K562 (cell line): ENCODE measurements around the gene TNFRSF19. TPM values are rescaled to one million over a fixed set of nuclear protein-coding genes. Genes with fewer than 3 reads are reported as not detected.

ENCODE experiments used
- ATAC-seq: fragments of 200-7000 bp; cut with Tn5 transposase; 3 replicates; pipeline ENCODE4 v1.9.1; 2020; ENCODE audit warnings: moderate library complexity
- BruUV-seq: library from RNA; stranded (reverse); fragments of 400-500 nt; replicated peaks from 2 replicates; lab custom pipeline; 2021; lab: Mats Ljungman, UMichigan
- CTCF ChIA-PET: fragments of 300-600 bp; formaldehyde crosslinking; extraction: SDS; loops from one replicate; lab custom pipeline; 2021; ENCODE audit warnings: low intra/inter-chr PET ratio; lab: Yijun Ruan, JAX
- POLR2A ChIA-PET: fragments of 300-600, 350-650 bp; sonication (Branson Sonifier 250); formaldehyde crosslinking; extraction: SDS; loops from one replicate; lab custom pipeline; 2021; ENCODE audit warnings: antibody characterized with exemption, inconsistent platforms; lab: Yijun Ruan, JAX
- DNase-seq, 4 experiments: peaks; one replicate each; pipeline versions ENCODE4 v3.0.0 to v3.0.0-alpha.2; 2011 to 2018; ENCODE audit warnings: low spot score in 3 of 4, mixed read lengths in 3 of 4; ENCODE audit errors: extremely low read depth in 1 of 4
- FAIRE-seq: peaks from 2 replicates; lab custom pipeline; 2011; peaks lifted over from hg19 to GRCh38; lab: Jason Lieb, UNC
- H2AFZ ChIP-seq: 2 replicates; pipeline ENCODE4 v1.6.0; 2011; ENCODE audit warnings: low read depth, low read length, control low read depth, inconsistent platforms
- H3K27ac ChIP-seq: fragments of 200-600 bp; 3 replicates; pipeline ENCODE4 v1.8.0; 2011; ENCODE audit warnings: low read depth, mild to moderate bottlenecking, control low read depth, inconsistent platforms, low read length, moderate library complexity, mixed read lengths; ENCODE audit errors: extremely low read depth
- H3K27me3 ChIP-seq, 2 experiments: fragments of 300-600 bp in 1 of 2; 2 replicates in 1 of 2; 3 replicates in 1 of 2; pipeline versions ENCODE4 v1.6.0 to v1.8.0; 2011; ENCODE audit warnings: inconsistent platforms in 2 of 2, low read length in 2 of 2, mild to moderate bottlenecking in 1 of 2, mixed read lengths in 1 of 2, moderate library complexity in 1 of 2; ENCODE audit not compliant: control insufficient read depth in 2 of 2, insufficient read depth in 2 of 2
- H3K36me3 ChIP-seq: fragments of 300-600 bp; 3 replicates; pipeline ENCODE4 v1.8.0; 2011; ENCODE audit warnings: mild to moderate bottlenecking, low read length, inconsistent platforms; ENCODE audit not compliant: control insufficient read depth, insufficient read depth
- H3K4me1 ChIP-seq, 2 experiments: fragments of 200-600 bp in 1 of 2; replicated peaks in 1 of 2; 2 replicates in 1 of 2; 3 replicates in 1 of 2; pipeline versions ENCODE4 v1.5.1 to v1.8.0; 2011; ENCODE audit warnings: inconsistent platforms in 2 of 2, low read length in 2 of 2, mild to moderate bottlenecking in 1 of 2, mixed read lengths in 1 of 2, moderate library complexity in 1 of 2; ENCODE audit not compliant: control insufficient read depth in 2 of 2, insufficient read depth in 2 of 2
- H3K4me2 ChIP-seq: 2 replicates; pipeline ENCODE4 v1.6.1; 2011; ENCODE audit warnings: low read length, control low read depth, inconsistent platforms, mixed read lengths; ENCODE audit not compliant: insufficient read depth
- H3K4me3 ChIP-seq: fragments of 200-600 bp; sonication (generic), shearing (Covaris generic); 2 replicates; pipeline ENCODE4 v1.5.1; 2016; ENCODE audit warnings: control low read depth, inconsistent platforms
- H3K79me2 ChIP-seq: fragments of 200-600 bp; 3 replicates; pipeline ENCODE4 v1.8.0; 2011; ENCODE audit warnings: low read length, inconsistent platforms; ENCODE audit not compliant: control insufficient read depth, insufficient read depth
- H3K9ac ChIP-seq, 2 experiments: 2 replicates each; pipeline versions ENCODE4 v1.6.0 to v1.6.1; 2011; ENCODE audit warnings: low read depth in 2 of 2, low read length in 2 of 2, control low read depth in 1 of 2, inconsistent platforms in 1 of 2, mild to moderate bottlenecking in 1 of 2, mixed read lengths in 1 of 2; ENCODE audit not compliant: insufficient read depth in 1 of 2
- H3K9me1 ChIP-seq: one replicate; pipeline ENCODE4 v1.6.0; 2011; ENCODE audit warnings: inconsistent platforms, mild to moderate bottlenecking, low read length, moderate library complexity; ENCODE audit not compliant: control insufficient read depth, insufficient read depth
- H3K9me3 ChIP-seq: replicated peaks from 2 replicates; pipeline ENCODE4 v1.5.1; 2011; ENCODE audit warnings: low read depth, low read length, inconsistent platforms; ENCODE audit not compliant: control insufficient read depth, insufficient read depth
- H4K20me1 ChIP-seq: replicated peaks from 2 replicates; pipeline ENCODE4 v1.6.1; 2011; ENCODE audit warnings: low read length, inconsistent platforms, mixed read lengths; ENCODE audit not compliant: control insufficient read depth, insufficient read depth
- CBX2 ChIP-seq: fragments of 200-600 bp; sonication (generic); IDR thresholded peaks from one replicate; pipeline ENCODE4 v1.6.1; 2012; ENCODE audit warnings: mild to moderate bottlenecking, low read length, inconsistent platforms; ENCODE audit not compliant: insufficient read depth, poor library complexity, severe bottlenecking
- E2F1 ChIP-seq: sonication (generic); formaldehyde crosslinking; IDR thresholded peaks from 2 replicates; pipeline ENCODE4 v1.8.1; 2023; ENCODE audit warnings: mild to moderate bottlenecking, missing genetic modification reagents, moderate library complexity
- NR1H2 ChIP-seq: sonication (generic); formaldehyde crosslinking; IDR thresholded peaks from 2 replicates; pipeline ENCODE4 v1.4.0; 2020; ENCODE audit warnings: mild to moderate bottlenecking, missing genetic modification reagents
- SMAD4 ChIP-seq: fragments of 250-450 bp; sonication (Bioruptor Pico); conservative IDR thresholded peaks from 2 replicates; pipeline ENCODE4 v1.8.0; 2021; ENCODE audit warnings: inconsistent platforms, mild to moderate bottlenecking, moderate library complexity
- ZBTB43 ChIP-seq: sonication (generic); formaldehyde crosslinking; IDR thresholded peaks from 2 replicates; pipeline ENCODE4 v1.8.0; 2023; ENCODE audit warnings: mild to moderate bottlenecking, missing genetic modification reagents
- ZNF512 ChIP-seq: IDR thresholded peaks from 2 replicates; pipeline ENCODE4 v1.6.1; 2016; ENCODE audit warnings: missing genetic modification characterization, missing compliant biosample characterization
- WGBS: fragments of 100-300 bp; shearing (Covaris generic); methylation state at CpG from one replicate; pipeline ENCODE4 v1.1.6; 2016; ENCODE audit warnings: low coverage, mixed read lengths; ENCODE audit not compliant: insufficient coverage; ENCODE audit errors: missing lambda C conversion rate; 5-methylcytosine and 5-hydroxymethylcytosine counted together
- in situ Hi-C: fragments of 300-500 bp; cut with MboI; formaldehyde crosslinking; loops from 4 replicates; pipeline ENCODE4 v1.15.0; 2018; ENCODE audit warnings: inconsistent platforms, mixed read lengths
- intact Hi-C: fragments of 100-400 bp; cut with micrococcal nuclease; formaldehyde crosslinking; loops from 2 replicates; pipeline ENCODE4 v1.14.2; 2022
- polyA plus RNA-seq, 8 experiments: library from polyadenylated mRNA; depleted of rRNA in 4 of 8; stranded (reverse) in 5 of 8; unstranded in 3 of 8; fragments of >200 nt; fragmentation: Nextera tagmentation in 2 of 8; fragmentation: Illumina TruSeq in 1 of 8; extraction: Ambion mirVana in 2 of 8; extraction: Trizol in 1 of 8; gene quantifications; 2 replicates each; pipeline versions ENCODE4 v1.2.1 to v1.2.3, GENCODE V29; 2011 to 2014; ENCODE audit warnings: inconsistent platforms in 1 of 8, missing spikeins in 1 of 8
- total RNA-seq, 7 experiments: library from RNA; depleted of rRNA in 6 of 7; stranded (reverse); fragments of >200 nt in 6 of 7; fragmentation: Illumina TruSeq in 2 of 7; extraction: Trizol in 2 of 7; gene quantifications; 2 replicates each; pipeline versions ENCODE4 v1.2.1 to v1.2.3, GENCODE V29; 2011 to 2021; ENCODE audit warnings: low replicate concordance in 1 of 7
- TF ChIP-seq, protein P1 (sequence below): fragments of 250-450 bp; sonication (Bioruptor Pico); IDR thresholded peaks from 2 replicates; pipeline ENCODE4 v1.6.1; 2021; ENCODE audit warnings: mild to moderate bottlenecking
- TF ChIP-seq, protein P2 (sequence below): sonication (generic); formaldehyde crosslinking; IDR thresholded peaks from 2 replicates; pipeline ENCODE4 v1.8.1; 2022; ENCODE audit warnings: missing genetic modification reagents

Gene TNFRSF19
- total and polyA plus RNA-seq, 9 of the 15 experiments (the other 6 are each of a cell fraction or from before 2014, with no cell fraction given), result 0.01 to 0.07 TPM; not detected in 7

GRCh38 chr13:23695196-23695595 is 125.0 kb downstream of the TNFRSF19 start:
- H3K79me2 ChIP-seq, result no peaks in the 10 kb centered on the region
- 0% methylated on average over 3 of the region's 28 CpGs for WGBS
- no peak overlapping the region for H3K27ac ChIP-seq
- DNase-seq, result no peak
- no peak for FAIRE-seq
- H3K9ac ChIP-seq, result no peak overlapping the region
- no TSS peak for BruUV-seq
- ChIA-PET POLR2A (interaction anchor here (0.6 kb wide), 1 partner anchor 56 kb away, joined by 3 read pairs; no protein-coding TSS in a partner anchor), CTCF (no interaction called here)
- peaks cover 3 to 25% of the 10 kb centered on the region in 2 experiments; a peak in 4 of 5 replicates for H3K27me3 ChIP-seq
- no peaks in the 10 kb centered on the region for H3K9me3 ChIP-seq
- H3K4me3 ChIP-seq, result no peak overlapping the region
- in situ Hi-C loops, result no loop called here
- no peaks in the 10 kb centered on the region for H3K36me3 ChIP-seq
- no peak overlapping the region for H2AFZ ChIP-seq
- no peaks in the 10 kb centered on the region for H3K9me1 ChIP-seq
- peaks cover 0 to 9% of the 10 kb centered on the region in 2 experiments; a peak in 2 of 5 replicates for H3K4me1 ChIP-seq
- intact Hi-C loops, result no loop called here
- H4K20me1 ChIP-seq, result no peaks in the 10 kb centered on the region
- no peak for ATAC-seq
- H3K4me2 ChIP-seq, result no peak overlapping the region
- TF ChIP-seq SMAD4 (CRISPR knock-in tag) (no peak), ZBTB43 (CRISPR knock-in tag) (no peak), E2F1 (CRISPR knock-in tag) (no peak), CBX2 (no peak), NR1H2 (CRISPR knock-in tag) (no peak), ZNF512 (tag) (no peak)
- TF ChIP-seq, protein P1, sequence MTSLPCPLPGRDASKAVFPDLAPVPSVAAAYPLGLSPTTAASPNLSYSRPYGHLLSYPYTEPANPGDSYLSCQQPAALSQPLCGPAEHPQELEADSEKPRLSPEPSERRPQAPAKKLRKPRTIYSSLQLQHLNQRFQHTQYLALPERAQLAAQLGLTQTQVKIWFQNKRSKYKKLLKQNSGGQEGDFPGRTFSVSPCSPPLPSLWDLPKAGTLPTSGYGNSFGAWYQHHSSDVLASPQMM (CRISPR knock-in tag), result no peak
- TF ChIP-seq, protein P2, sequence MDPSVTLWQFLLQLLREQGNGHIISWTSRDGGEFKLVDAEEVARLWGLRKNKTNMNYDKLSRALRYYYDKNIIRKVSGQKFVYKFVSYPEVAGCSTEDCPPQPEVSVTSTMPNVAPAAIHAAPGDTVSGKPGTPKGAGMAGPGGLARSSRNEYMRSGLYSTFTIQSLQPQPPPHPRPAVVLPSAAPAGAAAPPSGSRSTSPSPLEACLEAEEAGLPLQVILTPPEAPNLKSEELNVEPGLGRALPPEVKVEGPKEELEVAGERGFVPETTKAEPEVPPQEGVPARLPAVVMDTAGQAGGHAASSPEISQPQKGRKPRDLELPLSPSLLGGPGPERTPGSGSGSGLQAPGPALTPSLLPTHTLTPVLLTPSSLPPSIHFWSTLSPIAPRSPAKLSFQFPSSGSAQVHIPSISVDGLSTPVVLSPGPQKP (CRISPR knock-in tag), result no peak
